GM21515 (cell line): ENCODE data around the gene PIGR.

Experiments used
- ATAC-seq: cut with Tn5 transposase; IDR thresholded peaks from one replicate; pipeline ENCODE4 v1.9.1; 2021; ENCODE audit not compliant: unreplicated experiment

PIGR gene

GRCh38 chr1:206960676-206961386 is 14.6 kb upstream of the PIGR start:
- ATAC-seq: no peak

GRCh38 chr1:206958144-206958543 is 11.9 kb upstream of the PIGR start:
- no peak for ATAC-seq

- ATAC-seq: no peak
Measured at GRCh38 chr1:206957639-206958038, 11.4 kb upstream of the PIGR start.

- no peak for ATAC-seq
Measured at GRCh38 chr1:206955476-206956451, 9.5 kb upstream of the PIGR start.

- no peak for ATAC-seq
Measured at GRCh38 chr1:206954459-206955342, 8.4 kb upstream of the PIGR start.

- no peak for ATAC-seq
Measured at GRCh38 chr1:206953626-206954025, 7.4 kb upstream of the PIGR start.

GRCh38 chr1:206953126-206953525 is 6.9 kb upstream of the PIGR start:
- ATAC-seq: no peak

GRCh38 chr1:206952171-206952570 is 5.9 kb upstream of the PIGR start:
- no peak for ATAC-seq

- ATAC-seq: no peak
Measured at GRCh38 chr1:206951318-206952100, 5.2 kb upstream of the PIGR start.

- ATAC-seq: no peak
Measured at GRCh38 chr1:206949641-206950040, 3.4 kb upstream of the PIGR start.

GRCh38 chr1:206949208-206949607 is 2.9 kb upstream of the PIGR start:
- no peak for ATAC-seq

- ATAC-seq: no peak
Measured at GRCh38 chr1:206947255-206947654, 989 bp upstream of the PIGR start.

- no peak for ATAC-seq
Measured at GRCh38 chr1:206945779-206946178, 487 bp downstream of the PIGR start.

GRCh38 chr1:206944703-206945102 is 1.6 kb downstream of the PIGR start:
- ATAC-seq: no peak

- no peak for ATAC-seq
Measured at GRCh38 chr1:206941766-206942418, 4.4 kb downstream of the PIGR start.

GRCh38 chr1:206940588-206940936 is 5.7 kb downstream of the PIGR start:
- ATAC-seq: no peak

- no peak for ATAC-seq
Measured at GRCh38 chr1:206939841-206940587, 6.3 kb downstream of the PIGR start.

GRCh38 chr1:206939131-206939530 is 7.1 kb downstream of the PIGR start:
- no peak for ATAC-seq

GRCh38 chr1:206937425-206937824 is 8.8 kb downstream of the PIGR start:
- ATAC-seq: no peak
